Adipocyte (in vitro differentiated cells): Measurements from ENCODE around the gene SHROOM3.

ENCODE experiments used
- DNase-seq: peaks from one replicate; pipeline ENCODE4 v3.0.0-alpha.2; 2015; ENCODE audit warnings: low read depth
- H3K27me3 ChIP-seq: replicated peaks from 2 replicates; pipeline ENCODE4 v1.7.0; 2013; ENCODE audit warnings: mild to moderate bottlenecking, low read length, moderate library complexity; ENCODE audit not compliant: control insufficient read depth, insufficient read depth
- H3K36me3 ChIP-seq: 2 replicates; pipeline ENCODE4 v1.7.0; 2013; ENCODE audit warnings: low read length, mild to moderate bottlenecking, moderate library complexity; ENCODE audit not compliant: control insufficient read depth, insufficient read depth, severe bottlenecking
- H3K4me1 ChIP-seq: 2 replicates; pipeline ENCODE4 v1.7.0; 2013; ENCODE audit warnings: mild to moderate bottlenecking, low read length, moderate library complexity; ENCODE audit not compliant: control insufficient read depth, insufficient read depth
- H3K4me3 ChIP-seq: 2 replicates; pipeline ENCODE4 v1.7.0; 2013; ENCODE audit warnings: mild to moderate bottlenecking, low read length, moderate library complexity
- H3K9ac ChIP-seq: 2 replicates; pipeline ENCODE4 v1.7.0; 2013; ENCODE audit warnings: mild to moderate bottlenecking, low read length, moderate library complexity
- H3K9me3 ChIP-seq: 2 replicates; pipeline ENCODE4 v1.7.0; 2013; ENCODE audit warnings: mild to moderate bottlenecking, low read length, moderate library complexity; ENCODE audit not compliant: control insufficient read depth

Gene SHROOM3

DNA sequence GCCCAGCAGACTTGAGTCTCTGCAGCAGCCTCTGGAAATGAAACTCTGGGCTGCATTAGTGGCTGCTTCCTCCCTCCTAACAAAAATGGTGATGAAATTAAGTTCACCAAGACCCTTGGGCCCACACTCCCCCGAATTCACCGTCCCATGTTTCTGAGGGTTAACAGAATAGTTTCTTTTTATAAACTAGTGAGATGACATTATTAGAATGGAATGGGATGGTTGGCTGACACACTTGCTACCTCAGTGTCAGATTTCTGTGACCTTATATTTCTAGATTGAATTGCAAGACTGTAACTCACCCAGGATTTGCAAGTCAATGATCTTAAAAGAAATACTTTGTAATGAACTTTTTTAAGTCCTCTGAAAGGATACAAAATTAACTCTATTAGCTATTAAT lies 127.1 kb downstream of the SHROOM3 start:
- H3K27me3 ChIP-seq, result no peaks in the 10 kb centered on the region
- peaks cover 27% of the 10 kb centered on the region for H3K4me1 ChIP-seq
- H3K36me3 ChIP-seq, result no peaks in the 10 kb centered on the region
- H3K9me3 ChIP-seq, result no peaks in the 10 kb centered on the region
- no peak overlapping the region for H3K9ac ChIP-seq
- peak; percentile 77 for DNase-seq
- H3K4me3 ChIP-seq, result peak overlapping the region; percentile 52

DNA sequence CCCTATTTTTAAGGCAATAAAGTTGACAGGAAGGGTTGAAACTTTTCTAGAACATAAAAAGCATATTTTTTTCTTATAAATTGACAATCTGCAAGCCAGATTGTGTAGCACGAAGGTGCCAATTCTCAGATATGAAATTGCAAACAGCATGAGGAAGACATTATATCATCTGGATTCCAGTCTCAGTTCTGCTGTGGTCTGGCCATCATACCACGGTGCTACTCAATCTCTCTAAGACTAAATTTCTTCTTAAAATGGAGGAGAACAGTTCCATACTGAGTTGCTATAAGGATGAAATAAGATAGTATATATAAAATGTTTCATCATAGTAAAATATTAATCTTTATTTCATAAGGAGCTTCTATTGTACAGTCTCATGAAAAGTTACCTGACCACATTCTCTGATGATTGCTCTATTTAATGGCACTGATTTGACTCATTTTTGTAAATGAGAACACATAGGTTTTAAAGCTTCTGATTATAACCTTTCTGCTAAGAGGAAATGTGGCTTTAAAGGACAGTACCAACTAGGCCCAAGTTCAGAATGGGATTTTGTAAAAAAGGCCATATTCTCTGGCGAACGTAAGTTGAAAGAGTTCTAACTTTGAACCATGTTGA lies 127.9 kb downstream of the SHROOM3 start:
- H3K4me3 ChIP-seq, result no peak overlapping the region
- H3K9me3 ChIP-seq, result no peaks in the 10 kb centered on the region
- no peaks in the 10 kb centered on the region for H3K27me3 ChIP-seq
- no peak overlapping the region for H3K9ac ChIP-seq
- H3K4me1 ChIP-seq, result peaks cover 27% of the 10 kb centered on the region
- DNase-seq, result no peak
- no peaks in the 10 kb centered on the region for H3K36me3 ChIP-seq

GRCh38 chr4:76563454-76564122 lies 128.6 kb downstream of the SHROOM3 start:
- Histone ChIP-seq H3K9me3 (no peaks in the 10 kb centered on the region), H3K9ac (no peak overlapping the region), H3K4me3 (no peak overlapping the region), H3K36me3 (no peaks in the 10 kb centered on the region), H3K27me3 (no peaks in the 10 kb centered on the region), H3K4me1 (peaks cover 27% of the 10 kb centered on the region)
- DNase-seq, result no peak

DNA sequence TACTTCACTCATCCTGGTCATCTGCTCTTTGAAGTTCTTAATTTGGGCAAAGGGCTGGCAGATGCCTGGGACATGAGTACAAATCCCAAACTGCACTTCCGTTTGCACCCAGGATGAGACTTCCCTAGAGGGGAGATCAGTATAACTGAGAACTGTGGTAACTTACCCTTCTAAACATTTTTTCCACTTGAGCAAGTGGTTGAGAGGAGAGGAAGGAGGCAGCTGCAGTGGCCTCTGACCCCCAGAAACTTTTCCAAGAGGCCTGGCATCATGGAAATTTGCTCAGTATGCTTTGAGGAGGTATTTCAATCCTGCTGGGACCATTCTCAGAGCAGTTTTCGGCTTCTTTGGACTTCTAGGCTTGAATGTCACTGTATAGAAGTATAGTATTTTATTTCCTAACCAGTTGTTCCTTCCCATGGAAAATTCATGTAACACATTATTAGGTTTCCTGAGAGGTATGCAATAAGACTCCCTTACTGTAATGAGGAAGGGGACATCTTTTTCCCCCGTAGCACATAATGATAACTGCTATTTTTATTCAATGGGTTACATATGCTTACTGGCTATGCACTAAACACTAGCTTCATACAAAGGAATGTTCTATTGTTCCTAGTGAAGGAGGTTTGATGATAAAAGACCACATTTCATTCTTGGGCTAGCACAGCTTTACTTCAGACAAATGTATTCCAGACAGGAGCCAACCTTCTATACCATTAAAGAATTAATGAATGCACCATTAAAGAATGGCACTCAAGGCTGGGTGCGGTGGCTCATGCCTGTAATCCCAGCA lies 129.3 kb downstream of the SHROOM3 start:
- DNase-seq, result peak; percentile 44
- no peak overlapping the region for H3K4me3 ChIP-seq
- H3K36me3 ChIP-seq, result no peaks in the 10 kb centered on the region
- H3K9me3 ChIP-seq, result no peaks in the 10 kb centered on the region
- H3K9ac ChIP-seq, result no peak overlapping the region
- no peaks in the 10 kb centered on the region for H3K27me3 ChIP-seq
- peaks cover 27% of the 10 kb centered on the region for H3K4me1 ChIP-seq

- Histone ChIP-seq H3K36me3 (no peaks in the 10 kb centered on the region), H3K4me3 (no peak overlapping the region), H3K9me3 (no peaks in the 10 kb centered on the region), H3K9ac (no peak overlapping the region), H3K4me1 (peaks cover 36% of the 10 kb centered on the region), H3K27me3 (no peaks in the 10 kb centered on the region)
- no peak for DNase-seq
Observed at GRCh38 chr4:76568262-76568661, 133.2 kb downstream of the SHROOM3 start.

- Histone ChIP-seq H3K4me3 (no peak overlapping the region), H3K9ac (no peak overlapping the region), H3K27me3 (no peaks in the 10 kb centered on the region), H3K36me3 (no peaks in the 10 kb centered on the region), H3K9me3 (no peaks in the 10 kb centered on the region), H3K4me1 (peaks cover 26% of the 10 kb centered on the region)
- DNase-seq, result no peak
Observed at GRCh38 chr4:76569225-76569624, 134.2 kb downstream of the SHROOM3 start.

- Histone ChIP-seq H3K27me3 (no peaks in the 10 kb centered on the region), H3K4me3 (no peak overlapping the region), H3K36me3 (no peaks in the 10 kb centered on the region), H3K9me3 (no peaks in the 10 kb centered on the region), H3K4me1 (peaks cover 23% of the 10 kb centered on the region), H3K9ac (no peak overlapping the region)
- no peak for DNase-seq
Observed at GRCh38 chr4:76569706-76570105, 134.7 kb downstream of the SHROOM3 start.

DNA sequence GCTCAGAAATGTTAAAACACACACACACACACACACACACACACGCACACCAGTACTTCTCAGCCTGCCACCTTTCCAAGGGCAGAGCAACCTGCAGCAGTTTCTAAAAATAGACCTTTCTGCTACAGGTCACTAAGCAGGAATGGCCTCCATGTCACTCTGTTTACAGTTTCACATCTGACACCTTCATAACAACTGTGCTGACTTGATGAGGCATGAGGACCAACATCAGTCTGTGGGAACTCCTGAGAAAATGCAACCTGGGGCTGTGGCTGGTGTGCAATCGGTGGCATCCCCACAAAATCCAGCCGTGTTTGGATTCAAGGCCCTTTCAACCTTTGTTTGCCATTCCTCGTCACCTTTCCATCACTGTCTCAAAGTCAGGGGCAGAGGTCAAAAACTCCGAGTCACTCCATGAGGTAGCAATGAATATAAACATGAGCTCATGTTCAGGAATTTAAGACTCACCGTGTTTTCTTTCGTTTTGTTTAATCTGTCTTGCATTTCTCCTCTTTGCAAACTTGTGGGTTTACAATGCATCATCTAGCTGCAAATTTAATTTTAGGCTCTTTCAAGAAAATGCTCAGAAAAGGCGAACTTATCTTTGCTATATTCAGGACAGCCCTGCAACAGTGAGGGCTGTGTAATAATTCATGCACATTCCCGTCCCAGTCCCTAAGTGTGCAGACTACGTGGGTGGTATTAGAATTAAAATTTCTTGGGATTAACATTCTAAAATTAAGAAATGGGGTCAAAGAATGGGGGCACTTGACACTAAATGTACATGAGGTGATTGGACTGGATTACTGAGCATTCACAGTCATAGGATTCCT lies 135.3 kb downstream of the SHROOM3 start:
- Histone ChIP-seq H3K9ac (no peak overlapping the region), H3K4me1 (peaks cover 23% of the 10 kb centered on the region), H3K4me3 (no peak overlapping the region), H3K27me3 (no peaks in the 10 kb centered on the region), H3K9me3 (no peaks in the 10 kb centered on the region), H3K36me3 (no peaks in the 10 kb centered on the region)
- peak; percentile 60 for DNase-seq

- no peaks in the 10 kb centered on the region for H3K36me3 ChIP-seq
- no peaks in the 10 kb centered on the region for H3K9me3 ChIP-seq
- peak overlapping the region; percentile 18 for H3K4me3 ChIP-seq
- H3K27me3 ChIP-seq, result no peaks in the 10 kb centered on the region
- no peak overlapping the region for H3K9ac ChIP-seq
- no peak for DNase-seq
- peaks cover 23% of the 10 kb centered on the region for H3K4me1 ChIP-seq
Observed at GRCh38 chr4:76571274-76571673, 136.2 kb downstream of the SHROOM3 start.

DNA sequence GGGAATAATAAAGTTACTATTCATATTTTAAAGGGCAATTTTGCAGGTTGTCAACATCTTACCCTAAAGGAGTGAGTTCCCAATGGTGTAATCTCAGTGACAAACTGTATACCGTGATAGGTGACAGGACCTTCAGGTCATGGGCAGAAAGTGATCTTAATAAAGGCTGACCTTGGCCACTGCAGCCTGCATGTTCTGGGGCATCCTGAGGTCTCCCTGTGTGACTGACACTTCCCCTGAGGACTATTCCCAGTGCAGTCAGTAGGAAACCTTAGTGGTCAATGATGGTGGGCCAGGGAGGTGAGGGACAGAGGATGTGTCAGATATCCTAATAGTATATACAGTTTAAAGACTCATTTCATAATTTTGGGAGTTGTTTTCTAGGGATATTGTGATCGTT lies 137.2 kb downstream of the SHROOM3 start:
- DNase-seq, result no peak
- Histone ChIP-seq H3K4me1 (peaks cover 23% of the 10 kb centered on the region), H3K4me3 (no peak overlapping the region), H3K27me3 (no peaks in the 10 kb centered on the region), H3K9me3 (no peaks in the 10 kb centered on the region), H3K36me3 (no peaks in the 10 kb centered on the region), H3K9ac (no peak overlapping the region)

GRCh38 chr4:76576824-76577223 lies 141.8 kb downstream of the SHROOM3 start:
- Histone ChIP-seq H3K9me3 (no peaks in the 10 kb centered on the region), H3K36me3 (no peaks in the 10 kb centered on the region), H3K9ac (no peak overlapping the region), H3K4me1 (peaks cover 5% of the 10 kb centered on the region), H3K4me3 (no peak overlapping the region), H3K27me3 (no peaks in the 10 kb centered on the region)
- DNase-seq, result no peak
